Esophagus muscularis mucosa (tissue), 4 donors: ENCODE data around the gene CD99. TPM values are rescaled to one million over a fixed set of nuclear protein-coding genes. Genes with fewer than 3 reads are reported as not detected.

Experiments
- DNase-seq: peaks from one replicate; pipeline ENCODE4 v3.0.0-alpha.2; 2017; ENCODE audit errors: extremely low spot score
- H3K27ac ChIP-seq, 4 donors: fragments of 200-600 bp; sonication (generic); replicated peaks in 1 of 4; 1 replicate in 3 of 4; 2 replicates in 1 of 4; pipeline ENCODE4 v1.5.1; 2016 to 2019; ENCODE audit warnings: mild to moderate bottlenecking in 1 of 4
- H3K27me3 ChIP-seq, 4 donors: fragments of 200-600 bp; sonication (generic); one replicate each; pipeline versions ENCODE4 v1.5.1 to v1.6.0; 2016 to 2019
- H3K36me3 ChIP-seq, 4 donors: fragments of 200-600 bp; sonication (generic); one replicate each; pipeline ENCODE4 v1.5.1; 2016 to 2019
- H3K4me1 ChIP-seq, 4 donors: fragments of 200-600 bp; sonication (generic); one replicate each; pipeline ENCODE4 v1.5.1; 2016 to 2019
- H3K4me3 ChIP-seq, 4 donors: fragments of 200-600 bp; sonication (generic); 1 replicate in 2 of 4; 2 replicates in 2 of 4; pipeline ENCODE4 v1.5.1; 2016 to 2019; ENCODE audit warnings: mild to moderate bottlenecking in 4 of 4, moderate library complexity in 1 of 4
- H3K9me3 ChIP-seq, 4 donors: fragments of 200-600 bp; sonication (generic); 1 replicate in 3 of 4; 2 replicates in 1 of 4; pipeline ENCODE4 v1.5.1; 2016 to 2019
- CTCF ChIP-seq, 3 experiments: fragments of 200-600 bp in 2 of 3; fragments of 450-650 bp in 1 of 3; sonication (generic) in 2 of 3; IDR thresholded peaks; one replicate each; pipeline ENCODE4 v1.5.1; 2017 to 2019; ENCODE audit warnings: antibody characterized with exemption in 3 of 3, mild to moderate bottlenecking in 2 of 3, moderate library complexity in 1 of 3
- EP300 ChIP-seq: sonication (generic); formaldehyde crosslinking; IDR thresholded peaks from one replicate; pipeline ENCODE4 v1.6.1; 2017; ENCODE audit warnings: antibody characterized with exemption
- POLR2A ChIP-seq: fragments of 450-650 bp; IDR thresholded peaks from one replicate; pipeline ENCODE4 v1.6.1; 2017; ENCODE audit warnings: antibody characterized with exemption, moderate library complexity, mild to moderate bottlenecking, low read depth
- POLR2AphosphoS5 ChIP-seq, 2 donors: sonication (generic); formaldehyde crosslinking; IDR thresholded peaks; one replicate each; pipeline ENCODE4 v1.6.1; 2017; ENCODE audit warnings: antibody characterized with exemption in 2 of 2
- WGBS: methylation state at CpG from one replicate; pipeline ENCODE4 v1.1.5; 2018; 5-methylcytosine and 5-hydroxymethylcytosine counted together
- intact Hi-C: fragments of 100-400 bp; cut with DNase I; formaldehyde crosslinking; loops from one replicate; pipeline ENCODE4 v1.15.1; 2023
- total RNA-seq, 4 donors: library from RNA; depleted of rRNA; stranded (reverse); fragments of >200 nt; gene quantifications; one replicate each; pipeline versions ENCODE4 v1.1.0 to v1.2.1, GENCODE V29; 2016

CD99 gene
- total RNA-seq, 4 donors from 2014 or later: 311 to 469 (median 376) TPM

GRCh38 chrX:2677764-2678163 lies 13.3 kb upstream of the CD99 start:
- 38% methylated on average over 10 of the region's 10 CpGs for WGBS
- Histone ChIP-seq H3K27me3 (no peaks in the 10 kb centered on the region), H3K9me3 (no peaks in the 10 kb centered on the region), H3K4me1 (peaks cover 0 to 18% (median 15%) of the 10 kb centered on the region in 4 donors), H3K4me3 (no peak overlapping the region), H3K27ac (no peak overlapping the region), H3K36me3 (no peaks in the 10 kb centered on the region)
- no peak for DNase-seq
- intact Hi-C loops: no loop called here
- TF ChIP-seq EP300 (no peak), POLR2AphosphoS5 (IDR thresholded peaks at IDR 0.05) (peak; percentile 61 to 70)

- H3K27ac ChIP-seq: no peak overlapping the region
- TF ChIP-seq EP300 (no peak), POLR2A (no peak), CTCF (IDR thresholded peaks at IDR 0.05) (no peak), POLR2AphosphoS5 (IDR thresholded peaks at IDR 0.05) (no peak)
- H3K4me1 ChIP-seq: peaks cover 0 to 18% (median 15%) of the 10 kb centered on the region in 4 donors
- no peaks in the 10 kb centered on the region for H3K36me3 ChIP-seq
- no peak overlapping the region for H3K4me3 ChIP-seq
- intact Hi-C loops: no loop called here
- no peaks in the 10 kb centered on the region for H3K27me3 ChIP-seq
- no peaks in the 10 kb centered on the region for H3K9me3 ChIP-seq
- no peak for DNase-seq
- 74% methylated on average over 5 of the region's 5 CpGs for WGBS
These were observed 12.5 kb upstream of the CD99 start for GRCh38 chrX:2678583-2678982.

- H3K4me1 ChIP-seq: peaks cover 0 to 18% (median 15%) of the 10 kb centered on the region in 4 donors
- no peak for TF ChIP-seq CTCF (IDR thresholded peaks at IDR 0.05)
- TF ChIP-seq POLR2AphosphoS5 (IDR thresholded peaks at IDR 0.05): no peak
- TF ChIP-seq POLR2A: no peak
- no peak for TF ChIP-seq EP300
- H3K27me3 ChIP-seq: no peaks in the 10 kb centered on the region
- intact Hi-C loops: no loop called here
- 67% methylated on average over 9 of the region's 9 CpGs for WGBS
- no peak overlapping the region for H3K27ac ChIP-seq
- no peak for DNase-seq
- H3K9me3 ChIP-seq: no peaks in the 10 kb centered on the region
- no peaks in the 10 kb centered on the region for H3K36me3 ChIP-seq
- no peak overlapping the region for H3K4me3 ChIP-seq
These were observed 11.3 kb upstream of the CD99 start for GRCh38 chrX:2679534-2680485.

- TF ChIP-seq CTCF (IDR thresholded peaks at IDR 0.05) (no peak), POLR2AphosphoS5 (IDR thresholded peaks at IDR 0.05) (no peak), EP300 (no peak), POLR2A (no peak)
- no peak overlapping the region for H3K4me3 ChIP-seq
- WGBS: 72% methylated on average over 6 of the region's 6 CpGs
- no peaks in the 10 kb centered on the region for H3K36me3 ChIP-seq
- no peak overlapping the region for H3K27ac ChIP-seq
- no peaks in the 10 kb centered on the region for H3K9me3 ChIP-seq
- H3K27me3 ChIP-seq: no peaks in the 10 kb centered on the region
- peaks cover 0 to 18% (median 15%) of the 10 kb centered on the region in 4 donors for H3K4me1 ChIP-seq
- intact Hi-C loops: no loop called here
- DNase-seq: no peak
These were observed 10.4 kb upstream of the CD99 start for GRCh38 chrX:2680486-2681348.
